GM12872 (cell line): ENCODE results near the gene JARID2.

Source experiments
- CTCF ChIP-seq: IDR thresholded peaks from 3 replicates; pipeline ENCODE4 v1.5.1; 2011; ENCODE audit warnings: low read depth, mild to moderate bottlenecking, low read length, moderate library complexity; ENCODE audit not compliant: insufficient read depth

JARID2 gene

GRCh38 chr6:15462256-15462655 lies 216.4 kb downstream of the JARID2 start:
- no peak for TF ChIP-seq CTCF

- no peak for TF ChIP-seq CTCF
These were observed 217.1 kb downstream of the JARID2 start for GRCh38 chr6:15462717-15463525.

- peak; percentile 89 for TF ChIP-seq CTCF
These were observed 218.4 kb downstream of the JARID2 start for GRCh38 chr6:15464211-15464725.

- no peak for TF ChIP-seq CTCF
These were observed 219.3 kb downstream of the JARID2 start for GRCh38 chr6:15465212-15465611.

- TF ChIP-seq CTCF, result no peak
These were observed 224.9 kb downstream of the JARID2 start for GRCh38 chr6:15470746-15471145.

GRCh38 chr6:15472621-15473020 lies 226.8 kb downstream of the JARID2 start:
- TF ChIP-seq CTCF, result no peak

- no peak for TF ChIP-seq CTCF
These were observed 227.3 kb downstream of the JARID2 start for GRCh38 chr6:15473174-15473573.
